ENCODE data around the gene SAMD11. TPM values are rescaled to one million over a fixed set of nuclear protein-coding genes. Genes with fewer than 3 reads are reported as not detected.

Gene SAMD11
- total and polyA plus RNA-seq, 2 of the 8 experiments (the other 6 are each of a cell fraction or from before 2014, with no cell fraction given), result 0.18 to 0.30 TPM

- TF ChIP-seq EP300 (IDR thresholded peaks at IDR 0.05; ENCODE audit: borderline replicate concordance in 1 of 2, low read depth in 2 of 2, low read length in 2 of 2), result no peak
- TF ChIP-seq KDM1A (IDR thresholded peaks at IDR 0.05; ENCODE audit: borderline replicate concordance, low read length), result no peak
- TF ChIP-seq NANOG (IDR thresholded peaks at IDR 0.05; ENCODE audit: insufficient read depth, low read depth, low read length, poor library complexity, severe bottlenecking), result peak; percentile 87
- TF ChIP-seq SP2 (IDR thresholded peaks at IDR 0.05; ENCODE audit: low read length), result no peak
- no peak for TF ChIP-seq CTCF (IDR thresholded peaks at IDR 0.05; ENCODE audit: control extremely low read depth in 1 of 3, insufficient read depth in 1 of 3, low read depth in 1 of 3, low read length in 3 of 3)
- TF ChIP-seq TAF1 (IDR thresholded peaks at IDR 0.05; ENCODE audit: low read depth, low read length), result no peak
- no peak for TF ChIP-seq TEAD4 (IDR thresholded peaks at IDR 0.05; ENCODE audit: low read depth, low read length)
- no peak for TF ChIP-seq CBX8 (IDR thresholded peaks at IDR 0.05; ENCODE audit: borderline replicate concordance, low read depth, low read length)
- no peak for TF ChIP-seq JUND (IDR thresholded peaks at IDR 0.05; ENCODE audit: low read length)
- TF ChIP-seq PHF8 (conservative IDR thresholded peaks at IDR 0.05; ENCODE audit: low read depth, low read length), result no peak
- no peak for TF ChIP-seq SAP30 (IDR thresholded peaks at IDR 0.05; ENCODE audit: insufficient read depth, insufficient replicate concordance, low read length)
- no peak for TF ChIP-seq NRF1 (IDR thresholded peaks at IDR 0.05; ENCODE audit: low read depth, low read length)
Observed at GRCh38 chr1:941588-942383, 18.1 kb downstream of the SAMD11 start (continued).
